ENCODE measurements around the gene MCHR2. TPM values are rescaled to one million over a fixed set of nuclear protein-coding genes. Genes with fewer than 3 reads are reported as not detected.
"Not testable (repeated sequence)": the region's sequence is repeated elsewhere in the genome, so short reads cannot be mapped to it uniquely, and the experiment has no call there.

Gene MCHR2
- total RNA-seq, result not detected

- ATAC-seq, result peak in 1 of 2 donors; percentile 34
- Mint-ChIP-seq H3K9me3 (no peaks in the 10 kb centered on the region), H3K4me3 (no peak within 1 kb of the TSS), H3K27me3 (ENCODE audit: low read depth) (peaks cover 39% of the 10 kb centered on the region), H3K4me1 (ENCODE audit: low read depth) (no peaks in the 10 kb centered on the region), H3K36me3 (ENCODE audit: insufficient read depth) (no peaks in the 10 kb centered on the region)
- DNase-seq, result no peak
Measured at GRCh38 chr6:99993533-99994251, at the start of gene MCHR2. Gene MCHR2 (minus strand): TSS chr6:99994223. CDS start chr6:99956147, 38,076 bp downstream.

- H3K4me3 Mint-ChIP-seq; DNase-seq; H3K27me3 Mint-ChIP-seq (ENCODE audit: low read depth); H3K4me1 Mint-ChIP-seq (ENCODE audit: low read depth); H3K36me3 Mint-ChIP-seq (ENCODE audit: insufficient read depth); ATAC-seq: not testable (repeated sequence)
- H3K9me3 Mint-ChIP-seq, result peaks cover 12% of the 10 kb centered on the region
Measured at GRCh38 chr6:100038546-100038945, 44.5 kb upstream of the MCHR2 start.

GRCh38 chr6:100035873-100036653, 42.0 kb upstream of the MCHR2 start:
- no peak for DNase-seq
- Mint-ChIP-seq H3K4me3 (no peak overlapping the region), H3K36me3 (ENCODE audit: insufficient read depth) (no peaks in the 10 kb centered on the region), H3K9me3 (peaks cover 12% of the 10 kb centered on the region), H3K27me3 (ENCODE audit: low read depth) (peaks cover 8% of the 10 kb centered on the region), H3K4me1 (ENCODE audit: low read depth) (peaks cover 6% of the 10 kb centered on the region)
- ATAC-seq, result no peak

- no peak for ATAC-seq
- H3K9me3 Mint-ChIP-seq, result no peaks in the 10 kb centered on the region
- no peak for DNase-seq
- no peaks in the 10 kb centered on the region for H3K4me1 Mint-ChIP-seq (ENCODE audit: low read depth)
- H3K4me3 Mint-ChIP-seq, result no peak overlapping the region
- H3K27me3 Mint-ChIP-seq (ENCODE audit: low read depth), result no peaks in the 10 kb centered on the region
- H3K36me3 Mint-ChIP-seq (ENCODE audit: insufficient read depth), result no peaks in the 10 kb centered on the region
Measured at GRCh38 chr6:100023798-100024197, 29.8 kb upstream of the MCHR2 start.

GRCh38 chr6:100022847-100023246, 28.8 kb upstream of the MCHR2 start:
- Mint-ChIP-seq H3K4me1 (ENCODE audit: low read depth) (no peaks in the 10 kb centered on the region), H3K4me3 (no peak overlapping the region), H3K9me3 (peaks cover 4% of the 10 kb centered on the region), H3K36me3 (ENCODE audit: insufficient read depth) (no peaks in the 10 kb centered on the region), H3K27me3 (ENCODE audit: low read depth) (no peaks in the 10 kb centered on the region)
- DNase-seq (no peak), ATAC-seq (no peak)

- H3K4me1 Mint-ChIP-seq (ENCODE audit: low read depth), result no peaks in the 10 kb centered on the region
- H3K36me3 Mint-ChIP-seq (ENCODE audit: insufficient read depth), result no peaks in the 10 kb centered on the region
- peaks cover 16% of the 10 kb centered on the region for H3K27me3 Mint-ChIP-seq (ENCODE audit: low read depth)
- no peak for ATAC-seq
- no peak overlapping the region for H3K4me3 Mint-ChIP-seq
- H3K9me3 Mint-ChIP-seq, result no peaks in the 10 kb centered on the region
- DNase-seq, result no peak
Measured at GRCh38 chr6:100008857-100009256, 14.8 kb upstream of the MCHR2 start.

- Mint-ChIP-seq H3K36me3 (ENCODE audit: insufficient read depth) (no peaks in the 10 kb centered on the region), H3K4me3 (no peak overlapping the region), H3K9me3 (no peaks in the 10 kb centered on the region), H3K27me3 (ENCODE audit: low read depth) (peaks cover 24% of the 10 kb centered on the region), H3K4me1 (ENCODE audit: low read depth) (no peaks in the 10 kb centered on the region)
- DNase-seq (peak; percentile 13), ATAC-seq (peak; percentile 58 to 61)
Measured at GRCh38 chr6:100001915-100002388, 7.9 kb upstream of the MCHR2 start.

- ATAC-seq, result no peak
- no peak overlapping the region for H3K4me3 Mint-ChIP-seq
- H3K9me3 Mint-ChIP-seq, result no peaks in the 10 kb centered on the region
Measured at GRCh38 chr6:99997141-99997540, 3.1 kb upstream of the MCHR2 start.

GRCh38 chr6:99995916-99996315, 1.9 kb upstream of the MCHR2 start:
- Mint-ChIP-seq H3K4me3 (no peak overlapping the region), H3K4me1 (ENCODE audit: low read depth) (no peaks in the 10 kb centered on the region), H3K27me3 (ENCODE audit: low read depth) (peaks cover 39% of the 10 kb centered on the region), H3K36me3 (ENCODE audit: insufficient read depth) (no peaks in the 10 kb centered on the region), H3K9me3 (no peaks in the 10 kb centered on the region)
- no peak for DNase-seq
- ATAC-seq, result no peak

More at GRCh38 chr6:99997141-99997540, 3.1 kb upstream of the MCHR2 start:
- peaks cover 43% of the 10 kb centered on the region for H3K27me3 Mint-ChIP-seq (ENCODE audit: low read depth)
- no peaks in the 10 kb centered on the region for H3K36me3 Mint-ChIP-seq (ENCODE audit: insufficient read depth)
- DNase-seq, result no peak
- no peaks in the 10 kb centered on the region for H3K4me1 Mint-ChIP-seq (ENCODE audit: low read depth)

- Mint-ChIP-seq H3K27me3 (ENCODE audit: low read depth) (peaks cover 39% of the 10 kb centered on the region), H3K4me3 (no peak overlapping the region), H3K9me3 (no peaks in the 10 kb centered on the region), H3K36me3 (ENCODE audit: insufficient read depth) (no peaks in the 10 kb centered on the region), H3K4me1 (ENCODE audit: low read depth) (no peaks in the 10 kb centered on the region)
- no peak for DNase-seq
- no peak for ATAC-seq
Measured at GRCh38 chr6:99993146-99993532, 884 bp downstream of the MCHR2 start.

GRCh38 chr6:99991955-99992354, 2.1 kb downstream of the MCHR2 start:
- Mint-ChIP-seq H3K4me1 (ENCODE audit: low read depth) (no peaks in the 10 kb centered on the region), H3K4me3 (no peak overlapping the region), H3K9me3 (no peaks in the 10 kb centered on the region), H3K36me3 (ENCODE audit: insufficient read depth) (no peaks in the 10 kb centered on the region), H3K27me3 (ENCODE audit: low read depth) (peaks cover 39% of the 10 kb centered on the region)
- no peak for ATAC-seq
- no peak for DNase-seq

- Mint-ChIP-seq H3K36me3 (ENCODE audit: insufficient read depth) (no peaks in the 10 kb centered on the region), H3K4me1 (ENCODE audit: low read depth) (no peaks in the 10 kb centered on the region), H3K9me3 (no peaks in the 10 kb centered on the region), H3K4me3 (no peak overlapping the region), H3K27me3 (ENCODE audit: low read depth) (peaks cover 1% of the 10 kb centered on the region)
- DNase-seq (no peak), ATAC-seq (no peak)
Measured at GRCh38 chr6:99980741-99981140, 13.3 kb downstream of the MCHR2 start.

- no peaks in the 10 kb centered on the region for H3K36me3 Mint-ChIP-seq (ENCODE audit: insufficient read depth)
- no peaks in the 10 kb centered on the region for H3K9me3 Mint-ChIP-seq
- DNase-seq, result no peak
- ATAC-seq, result no peak
- H3K4me3 Mint-ChIP-seq, result no peak overlapping the region
- H3K27me3 Mint-ChIP-seq (ENCODE audit: low read depth), result peaks cover 1% of the 10 kb centered on the region
- H3K4me1 Mint-ChIP-seq (ENCODE audit: low read depth), result no peaks in the 10 kb centered on the region
Measured at GRCh38 chr6:99979953-99980352, 14.1 kb downstream of the MCHR2 start.

- no peak overlapping the region for H3K4me3 Mint-ChIP-seq
- no peaks in the 10 kb centered on the region for H3K4me1 Mint-ChIP-seq (ENCODE audit: low read depth)
- DNase-seq, result no peak
- no peaks in the 10 kb centered on the region for H3K36me3 Mint-ChIP-seq (ENCODE audit: insufficient read depth)
- no peak for ATAC-seq
- H3K9me3 Mint-ChIP-seq, result no peaks in the 10 kb centered on the region
- no peaks in the 10 kb centered on the region for H3K27me3 Mint-ChIP-seq (ENCODE audit: low read depth)
Measured at GRCh38 chr6:99967052-99967451, 27.0 kb downstream of the MCHR2 start.

- Mint-ChIP-seq H3K9me3 (peaks cover 18% of the 10 kb centered on the region), H3K4me1 (ENCODE audit: low read depth) (no peaks in the 10 kb centered on the region), H3K27me3 (ENCODE audit: low read depth) (no peaks in the 10 kb centered on the region), H3K4me3 (no peak overlapping the region), H3K36me3 (ENCODE audit: insufficient read depth) (no peaks in the 10 kb centered on the region)
- ATAC-seq, result no peak
- DNase-seq, result no peak
Measured at GRCh38 chr6:99960027-99960426, 34.0 kb downstream of the MCHR2 start.
